HG02970 (cell line): Measurements from ENCODE around the gene ANKRD24.
"Not testable (repeated sequence)": the region's sequence is repeated elsewhere in the genome, so short reads cannot be mapped to it uniquely, and the experiment has no call there.

Experiments
- ATAC-seq: cut with Tn5 transposase; IDR thresholded peaks from one replicate; pipeline ENCODE4 v1.9.1; 2021; ENCODE audit warnings: mild to moderate bottlenecking, moderate library complexity, moderate number of reproducible peaks; ENCODE audit not compliant: unreplicated experiment, low FRiP score

ANKRD24 gene

GRCh38 chr19:4196587-4197148 is 14.2 kb downstream of the ANKRD24 start:
- ATAC-seq = no peak

- no peak for ATAC-seq
These were observed 14.7 kb downstream of the ANKRD24 start for GRCh38 chr19:4197228-4197624.

- no peak for ATAC-seq
These were observed 15.4 kb downstream of the ANKRD24 start for GRCh38 chr19:4197625-4198466.

- ATAC-seq = no peak
These were observed 16.1 kb downstream of the ANKRD24 start for GRCh38 chr19:4198467-4199126.

- no peak for ATAC-seq
These were observed 17.3 kb downstream of the ANKRD24 start for GRCh38 chr19:4199699-4200293.

GRCh38 chr19:4200940-4201542 is 18.6 kb downstream of the ANKRD24 start:
- ATAC-seq = no peak

GRCh38 chr19:4201798-4202197 is 19.3 kb downstream of the ANKRD24 start:
- no peak for ATAC-seq

GRCh38 chr19:4206818-4207484 is 24.5 kb downstream of the ANKRD24 start:
- no peak for ATAC-seq

- no peak for ATAC-seq
These were observed 26.1 kb downstream of the ANKRD24 start for GRCh38 chr19:4208385-4209094.

- no peak for ATAC-seq
These were observed 27.8 kb downstream of the ANKRD24 start for GRCh38 chr19:4210166-4210731.

GRCh38 chr19:4213116-4213515 is 30.6 kb downstream of the ANKRD24 start:
- no peak for ATAC-seq

GRCh38 chr19:4215807-4216206 is 33.3 kb downstream of the ANKRD24 start:
- ATAC-seq = no peak

- ATAC-seq = no peak
These were observed 34.4 kb downstream of the ANKRD24 start for GRCh38 chr19:4216846-4217245.

- no peak for ATAC-seq
These were observed 35.2 kb downstream of the ANKRD24 start for GRCh38 chr19:4217429-4218264.

- not testable (repeated sequence) for ATAC-seq
These were observed 36.0 kb downstream of the ANKRD24 start for GRCh38 chr19:4218523-4218922.

- no peak for ATAC-seq
These were observed 37.7 kb downstream of the ANKRD24 start for GRCh38 chr19:4220188-4220587.

GRCh38 chr19:4224470-4224869 is 42.0 kb downstream of the ANKRD24 start:
- no peak for ATAC-seq

- no peak for ATAC-seq
These were observed 43.4 kb downstream of the ANKRD24 start for GRCh38 chr19:4225885-4226284.
